ENCODE measurements around the gene TRIM15. TPM values are rescaled to one million over a fixed set of nuclear protein-coding genes. Genes with fewer than 3 reads are reported as not detected.

Gene TRIM15
- total RNA-seq, 1 donor from 2014 or later: not detected

GRCh38 chr6:30157581-30157980 lies 5.8 kb upstream of the TRIM15 start:
- no peak for DNase-seq (ENCODE audit: low spot score in 2 of 2, unreplicated experiment in 2 of 2)
- Mint-ChIP-seq H3K9me3 (no peaks in the 10 kb centered on the region), H3K36me3 (no peaks in the 10 kb centered on the region), H3K4me1 (peaks cover 17% of the 10 kb centered on the region), H3K4me3 (no peak overlapping the region), H3K27me3 (ENCODE audit: low read depth) (peaks cover 74% of the 10 kb centered on the region), H3K27ac (no peak overlapping the region)
- no peak for TF ChIP-seq CTCF (IDR thresholded peaks at IDR 0.05; ENCODE audit: unreplicated experiment)

DNA sequence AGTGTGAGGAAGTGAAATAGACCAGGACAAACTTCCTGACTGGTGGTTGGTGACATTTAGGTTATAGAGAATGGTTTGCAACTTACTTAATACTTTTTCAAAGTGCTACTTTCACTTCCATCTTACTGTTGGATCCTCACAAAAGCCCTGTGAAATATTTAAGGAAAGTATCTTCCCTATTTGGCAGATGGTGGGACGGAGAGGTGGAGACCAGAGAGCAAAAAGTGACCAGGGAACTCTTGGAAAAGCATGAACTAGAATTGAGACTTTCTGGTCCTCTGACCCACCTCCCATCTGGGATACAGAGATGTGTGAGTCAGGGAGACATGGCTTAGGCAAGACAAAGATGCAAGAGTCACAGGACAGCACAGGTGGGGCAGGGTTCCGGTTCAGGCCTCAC lies 5.3 kb upstream of the TRIM15 start:
- no peaks in the 10 kb centered on the region for H3K36me3 Mint-ChIP-seq
- H3K4me3 Mint-ChIP-seq: no peak overlapping the region
- peaks cover 70% of the 10 kb centered on the region for H3K27me3 Mint-ChIP-seq (ENCODE audit: low read depth)
- H3K9me3 Mint-ChIP-seq: no peaks in the 10 kb centered on the region
- peaks cover 17% of the 10 kb centered on the region for H3K4me1 Mint-ChIP-seq
- TF ChIP-seq CTCF (IDR thresholded peaks at IDR 0.05; ENCODE audit: unreplicated experiment): no peak
- H3K27ac Mint-ChIP-seq: no peak overlapping the region
- DNase-seq (ENCODE audit: low spot score in 2 of 2, unreplicated experiment in 2 of 2): no peak

DNA sequence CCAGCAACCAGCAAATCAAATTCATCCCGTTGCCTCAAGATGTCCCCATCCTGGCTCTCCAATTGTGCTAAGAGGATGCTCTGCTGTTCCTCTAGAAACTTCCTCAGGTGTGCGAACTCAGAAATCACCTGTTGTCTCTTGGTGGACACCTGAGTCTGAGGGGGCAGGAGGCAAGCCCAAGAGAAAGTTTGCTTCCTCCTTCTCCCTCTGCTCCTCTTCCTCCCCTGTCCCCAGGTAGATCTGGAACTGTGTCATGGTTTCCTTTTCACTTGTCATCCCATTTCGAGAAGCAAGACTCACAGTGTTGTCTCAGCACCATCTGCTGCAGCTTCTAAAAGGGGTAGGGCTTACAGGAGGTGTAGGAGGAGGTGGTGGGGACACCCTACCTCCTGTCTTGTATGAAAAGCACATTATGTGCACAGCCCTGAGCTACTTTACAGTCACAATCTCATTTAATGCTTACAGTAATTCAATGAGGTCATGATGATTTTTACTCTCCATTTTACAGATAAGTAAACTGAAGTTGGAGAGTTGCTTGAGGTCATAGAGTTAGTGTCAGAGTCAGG lies 4.8 kb upstream of the TRIM15 start:
- peaks cover 17% of the 10 kb centered on the region for H3K4me1 Mint-ChIP-seq
- no peak for DNase-seq (ENCODE audit: low spot score in 2 of 2, unreplicated experiment in 2 of 2)
- no peak overlapping the region for H3K4me3 Mint-ChIP-seq
- peaks cover 66% of the 10 kb centered on the region for H3K27me3 Mint-ChIP-seq (ENCODE audit: low read depth)
- H3K27ac Mint-ChIP-seq: no peak overlapping the region
- H3K36me3 Mint-ChIP-seq: no peaks in the 10 kb centered on the region
- no peak for TF ChIP-seq CTCF (IDR thresholded peaks at IDR 0.05; ENCODE audit: unreplicated experiment)
- no peaks in the 10 kb centered on the region for H3K9me3 Mint-ChIP-seq

- H3K9me3 Mint-ChIP-seq: no peaks in the 10 kb centered on the region
- no peak overlapping the region for H3K27ac Mint-ChIP-seq
- DNase-seq (ENCODE audit: low spot score in 2 of 2, unreplicated experiment in 2 of 2): no peak
- no peaks in the 10 kb centered on the region for H3K36me3 Mint-ChIP-seq
- no peak for TF ChIP-seq CTCF (IDR thresholded peaks at IDR 0.05; ENCODE audit: unreplicated experiment)
- no peak overlapping the region for H3K4me3 Mint-ChIP-seq
- H3K27me3 Mint-ChIP-seq (ENCODE audit: low read depth): peaks cover 68% of the 10 kb centered on the region
- peaks cover 9% of the 10 kb centered on the region for H3K4me1 Mint-ChIP-seq
Observed at GRCh38 chr6:30160008-30160784, 3.1 kb upstream of the TRIM15 start.

DNA sequence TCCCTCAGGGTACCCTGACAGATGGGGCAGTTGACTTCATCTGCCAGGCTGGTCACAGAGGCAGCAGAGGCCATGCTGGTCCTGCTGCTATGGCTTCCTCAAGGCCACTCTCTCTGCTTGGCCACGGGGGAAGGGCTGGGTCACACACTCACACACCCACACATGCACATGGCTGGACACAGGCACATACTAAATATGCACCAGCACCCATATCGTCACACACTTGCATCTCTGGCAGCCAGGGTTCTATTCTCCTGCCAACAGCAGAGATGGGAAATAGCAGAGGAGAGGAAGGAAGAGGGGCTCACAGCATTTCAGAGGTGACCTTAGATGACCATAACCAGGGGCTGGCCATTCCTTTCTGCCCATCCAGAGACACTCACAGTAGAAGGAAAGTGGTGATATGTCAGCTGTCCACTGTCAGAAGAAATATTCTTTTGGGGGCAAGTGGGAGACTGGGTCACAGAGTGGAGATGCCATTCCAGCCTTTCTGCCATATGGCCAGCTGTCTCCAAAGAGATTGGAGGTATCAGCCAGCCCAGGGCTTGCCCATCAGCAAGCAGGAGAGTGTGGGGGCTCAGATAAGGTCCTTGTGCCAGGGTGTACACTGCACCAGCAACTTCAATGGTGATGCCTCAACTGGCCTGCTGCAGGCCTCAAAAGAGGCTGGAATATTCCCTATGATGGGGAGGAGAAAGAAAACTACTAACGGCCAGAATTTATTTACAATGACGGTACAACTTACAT lies 2.4 kb upstream of the TRIM15 start, which contains the start of gene TRIM10:
TSS of gene TRIM10 (minus strand) at position 427 of the 747 bp plus-strand sequence. CDS start at position 74, 353 bp downstream.
- DNase-seq (ENCODE audit: low spot score in 2 of 2, unreplicated experiment in 2 of 2): no peak
- TF ChIP-seq CTCF (IDR thresholded peaks at IDR 0.05; ENCODE audit: unreplicated experiment): no peak
- Mint-ChIP-seq H3K4me3 (no peak within 1 kb of the TSS), H3K27me3 (ENCODE audit: low read depth) (peaks cover 70% of the 10 kb centered on the region), H3K4me1 (peaks cover 4% of the 10 kb centered on the region), H3K27ac (no peak within 1 kb of the TSS), H3K36me3 (no peaks in the 10 kb centered on the region), H3K9me3 (no peaks in the 10 kb centered on the region)

All from mesothelial cell of epicardium (in vitro differentiated cells).